Measurements from ENCODE around the gene ATXN7L1. TPM values are rescaled to one million over a fixed set of nuclear protein-coding genes. Genes with fewer than 3 reads are reported as not detected.

The ATXN7L1 gene
- total RNA-seq, 1 experiment from 2014 or later: 38.5 TPM

- Mint-ChIP-seq H3K9me3 (no peaks in the 10 kb centered on the region), H3K4me1 (peaks cover 35% of the 10 kb centered on the region), H3K4me3 (no peak overlapping the region), H3K36me3 (peaks cover 5% of the 10 kb centered on the region; the same call in 1 of the 2 replicates), H3K27me3 (ENCODE audit: low read depth) (no peaks in the 10 kb centered on the region), H3K27ac (no peak overlapping the region)
- ChIA-PET CTCF (interaction anchor here (1.4 kb wide), 1 partner anchor 60 kb away, joined by 4 read pairs; no protein-coding TSS in a partner anchor), POLR2A (no interaction called here)
- TF ChIP-seq ATF1 (CRISPR knock-in tag; IDR thresholded peaks at IDR 0.05): no peak
- no peak for TF ChIP-seq ATF6 (CRISPR knock-in tag; IDR thresholded peaks at IDR 0.05)
- no peak for TF ChIP-seq ZNF423 (CRISPR knock-in tag; IDR thresholded peaks at IDR 0.05)
- no peak for TF ChIP-seq SMAD4 (CRISPR knock-in tag; IDR thresholded peaks at IDR 0.05)
- TF ChIP-seq MYBL2 (CRISPR knock-in tag; IDR thresholded peaks at IDR 0.05): no peak
- TF ChIP-seq, protein P1, sequence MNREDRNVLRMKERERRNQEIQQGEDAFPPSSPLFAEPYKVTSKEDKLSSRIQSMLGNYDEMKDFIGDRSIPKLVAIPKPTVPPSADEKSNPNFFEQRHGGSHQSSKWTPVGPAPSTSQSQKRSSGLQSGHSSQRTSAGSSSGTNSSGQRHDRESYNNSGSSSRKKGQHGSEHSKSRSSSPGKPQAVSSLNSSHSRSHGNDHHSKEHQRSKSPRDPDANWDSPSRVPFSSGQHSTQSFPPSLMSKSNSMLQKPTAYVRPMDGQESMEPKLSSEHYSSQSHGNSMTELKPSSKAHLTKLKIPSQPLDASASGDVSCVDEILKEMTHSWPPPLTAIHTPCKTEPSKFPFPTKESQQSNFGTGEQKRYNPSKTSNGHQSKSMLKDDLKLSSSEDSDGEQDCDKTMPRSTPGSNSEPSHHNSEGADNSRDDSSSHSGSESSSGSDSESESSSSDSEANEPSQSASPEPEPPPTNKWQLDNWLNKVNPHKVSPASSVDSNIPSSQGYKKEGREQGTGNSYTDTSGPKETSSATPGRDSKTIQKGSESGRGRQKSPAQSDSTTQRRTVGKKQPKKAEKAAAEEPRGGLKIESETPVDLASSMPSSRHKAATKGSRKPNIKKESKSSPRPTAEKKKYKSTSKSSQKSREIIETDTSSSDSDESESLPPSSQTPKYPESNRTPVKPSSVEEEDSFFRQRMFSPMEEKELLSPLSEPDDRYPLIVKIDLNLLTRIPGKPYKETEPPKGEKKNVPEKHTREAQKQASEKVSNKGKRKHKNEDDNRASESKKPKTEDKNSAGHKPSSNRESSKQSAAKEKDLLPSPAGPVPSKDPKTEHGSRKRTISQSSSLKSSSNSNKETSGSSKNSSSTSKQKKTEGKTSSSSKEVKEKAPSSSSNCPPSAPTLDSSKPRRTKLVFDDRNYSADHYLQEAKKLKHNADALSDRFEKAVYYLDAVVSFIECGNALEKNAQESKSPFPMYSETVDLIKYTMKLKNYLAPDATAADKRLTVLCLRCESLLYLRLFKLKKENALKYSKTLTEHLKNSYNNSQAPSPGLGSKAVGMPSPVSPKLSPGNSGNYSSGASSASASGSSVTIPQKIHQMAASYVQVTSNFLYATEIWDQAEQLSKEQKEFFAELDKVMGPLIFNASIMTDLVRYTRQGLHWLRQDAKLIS (CRISPR knock-in tag; IDR thresholded peaks at IDR 0.05; ENCODE audit: borderline replicate concordance): no peak
- TF ChIP-seq, protein P2, sequence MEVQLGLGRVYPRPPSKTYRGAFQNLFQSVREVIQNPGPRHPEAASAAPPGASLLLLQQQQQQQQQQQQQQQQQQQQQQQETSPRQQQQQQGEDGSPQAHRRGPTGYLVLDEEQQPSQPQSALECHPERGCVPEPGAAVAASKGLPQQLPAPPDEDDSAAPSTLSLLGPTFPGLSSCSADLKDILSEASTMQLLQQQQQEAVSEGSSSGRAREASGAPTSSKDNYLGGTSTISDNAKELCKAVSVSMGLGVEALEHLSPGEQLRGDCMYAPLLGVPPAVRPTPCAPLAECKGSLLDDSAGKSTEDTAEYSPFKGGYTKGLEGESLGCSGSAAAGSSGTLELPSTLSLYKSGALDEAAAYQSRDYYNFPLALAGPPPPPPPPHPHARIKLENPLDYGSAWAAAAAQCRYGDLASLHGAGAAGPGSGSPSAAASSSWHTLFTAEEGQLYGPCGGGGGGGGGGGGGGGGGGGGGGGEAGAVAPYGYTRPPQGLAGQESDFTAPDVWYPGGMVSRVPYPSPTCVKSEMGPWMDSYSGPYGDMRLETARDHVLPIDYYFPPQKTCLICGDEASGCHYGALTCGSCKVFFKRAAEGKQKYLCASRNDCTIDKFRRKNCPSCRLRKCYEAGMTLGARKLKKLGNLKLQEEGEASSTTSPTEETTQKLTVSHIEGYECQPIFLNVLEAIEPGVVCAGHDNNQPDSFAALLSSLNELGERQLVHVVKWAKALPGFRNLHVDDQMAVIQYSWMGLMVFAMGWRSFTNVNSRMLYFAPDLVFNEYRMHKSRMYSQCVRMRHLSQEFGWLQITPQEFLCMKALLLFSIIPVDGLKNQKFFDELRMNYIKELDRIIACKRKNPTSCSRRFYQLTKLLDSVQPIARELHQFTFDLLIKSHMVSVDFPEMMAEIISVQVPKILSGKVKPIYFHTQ (CRISPR knock-in tag; IDR thresholded peaks at IDR 0.05): no peak
- TF ChIP-seq, protein P3, sequence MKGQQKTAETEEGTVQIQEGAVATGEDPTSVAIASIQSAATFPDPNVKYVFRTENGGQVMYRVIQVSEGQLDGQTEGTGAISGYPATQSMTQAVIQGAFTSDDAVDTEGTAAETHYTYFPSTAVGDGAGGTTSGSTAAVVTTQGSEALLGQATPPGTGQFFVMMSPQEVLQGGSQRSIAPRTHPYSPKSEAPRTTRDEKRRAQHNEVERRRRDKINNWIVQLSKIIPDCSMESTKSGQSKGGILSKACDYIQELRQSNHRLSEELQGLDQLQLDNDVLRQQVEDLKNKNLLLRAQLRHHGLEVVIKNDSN (CRISPR knock-in tag; IDR thresholded peaks at IDR 0.05): no peak
- no peak for TF ChIP-seq EMX1 (CRISPR knock-in tag; IDR thresholded peaks at IDR 0.05)
- TF ChIP-seq, protein P4, sequence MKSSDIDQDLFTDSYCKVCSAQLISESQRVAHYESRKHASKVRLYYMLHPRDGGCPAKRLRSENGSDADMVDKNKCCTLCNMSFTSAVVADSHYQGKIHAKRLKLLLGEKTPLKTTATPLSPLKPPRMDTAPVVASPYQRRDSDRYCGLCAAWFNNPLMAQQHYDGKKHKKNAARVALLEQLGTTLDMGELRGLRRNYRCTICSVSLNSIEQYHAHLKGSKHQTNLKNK (CRISPR knock-in tag; IDR thresholded peaks at IDR 0.05): no peak
- TF ChIP-seq IRF2 (CRISPR knock-in tag; IDR thresholded peaks at IDR 0.05; ENCODE audit: borderline replicate concordance, low read depth): no peak
- TF ChIP-seq, protein P5, sequence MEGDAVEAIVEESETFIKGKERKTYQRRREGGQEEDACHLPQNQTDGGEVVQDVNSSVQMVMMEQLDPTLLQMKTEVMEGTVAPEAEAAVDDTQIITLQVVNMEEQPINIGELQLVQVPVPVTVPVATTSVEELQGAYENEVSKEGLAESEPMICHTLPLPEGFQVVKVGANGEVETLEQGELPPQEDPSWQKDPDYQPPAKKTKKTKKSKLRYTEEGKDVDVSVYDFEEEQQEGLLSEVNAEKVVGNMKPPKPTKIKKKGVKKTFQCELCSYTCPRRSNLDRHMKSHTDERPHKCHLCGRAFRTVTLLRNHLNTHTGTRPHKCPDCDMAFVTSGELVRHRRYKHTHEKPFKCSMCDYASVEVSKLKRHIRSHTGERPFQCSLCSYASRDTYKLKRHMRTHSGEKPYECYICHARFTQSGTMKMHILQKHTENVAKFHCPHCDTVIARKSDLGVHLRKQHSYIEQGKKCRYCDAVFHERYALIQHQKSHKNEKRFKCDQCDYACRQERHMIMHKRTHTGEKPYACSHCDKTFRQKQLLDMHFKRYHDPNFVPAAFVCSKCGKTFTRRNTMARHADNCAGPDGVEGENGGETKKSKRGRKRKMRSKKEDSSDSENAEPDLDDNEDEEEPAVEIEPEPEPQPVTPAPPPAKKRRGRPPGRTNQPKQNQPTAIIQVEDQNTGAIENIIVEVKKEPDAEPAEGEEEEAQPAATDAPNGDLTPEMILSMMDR (IDR thresholded peaks at IDR 0.05): no peak
- no peak for TF ChIP-seq ZNF263 (CRISPR knock-in tag; IDR thresholded peaks at IDR 0.05; ENCODE audit: low read depth)
- no peak for TF ChIP-seq GTF2I (CRISPR knock-in tag; conservative IDR thresholded peaks at IDR 0.05)
- no peak for TF ChIP-seq ZNF512 (CRISPR knock-in tag; IDR thresholded peaks at IDR 0.05; ENCODE audit: borderline replicate concordance)
- no peak for TF ChIP-seq JUN (CRISPR knock-in tag; IDR thresholded peaks at IDR 0.05)
- no peak for TF ChIP-seq PREB (CRISPR knock-in tag; IDR thresholded peaks at IDR 0.05; ENCODE audit: borderline replicate concordance)
- no peak for TF ChIP-seq NR1H2 (CRISPR knock-in tag; IDR thresholded peaks at IDR 0.05)
- no peak for TF ChIP-seq ZNF671 (CRISPR knock-in tag; IDR thresholded peaks at IDR 0.05)
- TF ChIP-seq TEAD4 (CRISPR knock-in tag; IDR thresholded peaks at IDR 0.05): no peak
- ATAC-seq (no peak), DNase-seq (ENCODE audit: low spot score) (no peak)
These were observed 51.0 kb downstream of the ATXN7L1 start for GRCh38 chr7:105825371-105825770.
